KBM-7 (cell line): ENCODE data around the gene PIP4K2B.
A peak's percentile ranks its signal among the peaks of the same experiment; 100 is the strongest.

ENCODE experiments used
- DNase-seq: peaks from one replicate; pipeline ENCODE4 v3.0.0-alpha.2; 2015
- in situ Hi-C: fragments of 300-500 bp; cut with MboI; formaldehyde crosslinking; loops from 2 replicates; pipeline ENCODE4 v1.14.3; 2020; ENCODE audit warnings: low sequenced_read_pairs, low pct_unique_long_range_greater_than_20kb, mixed read lengths

PIP4K2B gene

GRCh38 chr17:38786372-38786771 lies 13.0 kb downstream of the PIP4K2B start:
- in situ Hi-C loops, result no loop called here
- no peak for DNase-seq

GRCh38 chr17:38783227-38783626 lies 16.1 kb downstream of the PIP4K2B start:
- in situ Hi-C loops, result no loop called here

GRCh38 chr17:38779965-38780752 lies 19.2 kb downstream of the PIP4K2B start:
- in situ Hi-C loops, result no loop called here
- DNase-seq, result no peak

More at GRCh38 chr17:38783227-38783626, 16.1 kb downstream of the PIP4K2B start:
- DNase-seq, result no peak

- in situ Hi-C loops, result no loop called here
- no peak for DNase-seq
Measured at GRCh38 chr17:38777641-38778250, 21.6 kb downstream of the PIP4K2B start.

- DNase-seq, result no peak
- in situ Hi-C loops, result no loop called here
Measured at GRCh38 chr17:38773258-38773657, 26.1 kb downstream of the PIP4K2B start.

- DNase-seq, result no peak
- in situ Hi-C loops, result no loop called here
Measured at GRCh38 chr17:38768417-38768816, 30.9 kb downstream of the PIP4K2B start.

- in situ Hi-C loops, result no loop called here
Measured at GRCh38 chr17:38766341-38766740, 33.0 kb downstream of the PIP4K2B start.

GRCh38 chr17:38762231-38762630 lies 37.1 kb downstream of the PIP4K2B start:
- in situ Hi-C loops, result no loop called here
- no peak for DNase-seq

More at GRCh38 chr17:38766341-38766740, 33.0 kb downstream of the PIP4K2B start:
- no peak for DNase-seq

GRCh38 chr17:38761612-38762011 lies 37.7 kb downstream of the PIP4K2B start:
- in situ Hi-C loops, result no loop called here
- peak; percentile 62 for DNase-seq

GRCh38 chr17:38753071-38753506 lies 46.3 kb downstream of the PIP4K2B start:
- DNase-seq, result no peak
- in situ Hi-C loops, result no loop called here

- DNase-seq, result peak; percentile 100
- in situ Hi-C loops, result no loop called here
Measured at GRCh38 chr17:38752308-38753070, 46.9 kb downstream of the PIP4K2B start, which contains the start of gene PSMB3. PSMB3 (plus strand) TSS chr17:38752741; CDS start chr17:38752827, 86 bp downstream.

GRCh38 chr17:38751808-38752307 lies 47.5 kb downstream of the PIP4K2B start:
- in situ Hi-C loops, result no loop called here
- peak; percentile 87 for DNase-seq

- in situ Hi-C loops, result no loop called here
- no peak for DNase-seq
Measured at GRCh38 chr17:38751144-38751807, 48.1 kb downstream of the PIP4K2B start.

- DNase-seq, result no peak
- in situ Hi-C loops, result no loop called here
Measured at GRCh38 chr17:38750312-38751121, 48.8 kb downstream of the PIP4K2B start.

- in situ Hi-C loops, result no loop called here
- no peak for DNase-seq
Measured at GRCh38 chr17:38750044-38750311, 49.4 kb downstream of the PIP4K2B start.

GRCh38 chr17:38749223-38750043 lies 49.9 kb downstream of the PIP4K2B start:
- in situ Hi-C loops, result no loop called here
- no peak for DNase-seq

GRCh38 chr17:38748892-38749222 lies 50.5 kb downstream of the PIP4K2B start:
- no peak for DNase-seq
- in situ Hi-C loops, result no loop called here
